IMR-90 (cell line): Measurements from ENCODE around the gene GNL3L. TPM values are rescaled to one million over a fixed set of nuclear protein-coding genes. Genes with fewer than 3 reads are reported as not detected.

Experiments
- ATAC-seq: fragments of 200-7000 bp; cut with Tn5 transposase; 2 replicates; pipeline ENCODE4 v1.9.1; 2020; ENCODE audit warnings: low read depth, mild to moderate bottlenecking, moderate library complexity
- BruUV-seq: library from RNA; stranded (reverse); fragments of 400-500 nt; replicated peaks from 2 replicates; lab custom pipeline; 2021; lab: Mats Ljungman, UMichigan
- CTCF ChIA-PET: fragments of 300-600 bp; formaldehyde crosslinking; extraction: SDS; loops from one replicate; lab custom pipeline; 2021; ENCODE audit warnings: antibody characterized with exemption; lab: Yijun Ruan, JAX
- POLR2A ChIA-PET: fragments of 300-600 bp; sonication (Branson Sonifier 250); formaldehyde crosslinking; loops from one replicate; lab custom pipeline; 2022; ENCODE audit warnings: antibody characterized with exemption; ENCODE audit not compliant: unreplicated experiment; lab: Charles Lee
- DNase-seq: peaks from one replicate; pipeline ENCODE4 v3.0.0; 2013
- H2AFZ ChIP-seq: replicated peaks from 2 replicates; pipeline ENCODE3; 2013; ENCODE audit warnings: low read length, mild to moderate bottlenecking; ENCODE audit not compliant: poor library complexity
- H2AK5ac ChIP-seq: 2 replicates; pipeline ENCODE4 v1.6.1; 2013; ENCODE audit warnings: low read depth, low read length, inconsistent platforms
- H2AK9ac ChIP-seq: replicated peaks from 2 replicates; pipeline ENCODE3; 2013; ENCODE audit warnings: mild to moderate bottlenecking, low read depth, low read length, moderate library complexity; ENCODE audit not compliant: poor library complexity
- H2BK120ac ChIP-seq: 2 replicates; pipeline ENCODE4 v1.6.1; 2013; ENCODE audit warnings: low read depth, low read length, inconsistent platforms
- H2BK15ac ChIP-seq: 3 replicates; pipeline ENCODE4 v1.6.1; 2013; ENCODE audit warnings: low read depth, low read length, inconsistent platforms
- H2BK20ac ChIP-seq: 2 replicates; pipeline ENCODE4 v1.6.1; 2013; ENCODE audit warnings: low read depth, mild to moderate bottlenecking, inconsistent platforms, low read length, moderate library complexity
- H2BK5ac ChIP-seq: 2 replicates; pipeline ENCODE4 v1.6.1; 2013; ENCODE audit warnings: mild to moderate bottlenecking, low read depth, low read length, inconsistent platforms; ENCODE audit not compliant: poor library complexity, severe bottlenecking
- H3K14ac ChIP-seq: replicated peaks from 2 replicates; pipeline ENCODE4 v1.6.1; 2013; ENCODE audit warnings: low read depth, low read length, inconsistent platforms
- H3K18ac ChIP-seq: 2 replicates; pipeline ENCODE4 v1.6.1; 2013; ENCODE audit warnings: low read depth, low read length, control low read depth
- H3K23ac ChIP-seq: 2 replicates; pipeline ENCODE4 v1.6.1; 2013; ENCODE audit warnings: low read depth, low read length, inconsistent platforms
- H3K27ac ChIP-seq: 2 replicates; pipeline ENCODE4 v1.5.1; 2013; ENCODE audit warnings: mild to moderate bottlenecking, control low read depth, low read length; ENCODE audit not compliant: insufficient read depth
- H3K27me3 ChIP-seq: 2 replicates; pipeline ENCODE4 v1.6.1; 2013; ENCODE audit warnings: low read length; ENCODE audit not compliant: control insufficient read depth, insufficient read depth
- H3K36me3 ChIP-seq: 2 replicates; pipeline ENCODE4 v1.6.1; 2013; ENCODE audit warnings: low read length, mixed read lengths; ENCODE audit not compliant: control insufficient read depth, insufficient read depth
- H3K4ac ChIP-seq: 2 replicates; pipeline ENCODE4 v1.6.1; 2013; ENCODE audit warnings: low read depth, low read length, inconsistent platforms
- H3K4me1 ChIP-seq: 2 replicates; pipeline ENCODE4 v1.6.1; 2013; ENCODE audit warnings: low read length, mixed read lengths; ENCODE audit not compliant: control insufficient read depth, insufficient read depth
- H3K4me2 ChIP-seq: 2 replicates; pipeline ENCODE4 v1.6.1; 2013; ENCODE audit warnings: low read depth, mild to moderate bottlenecking, control low read depth, low read length, moderate library complexity
- H3K4me3 ChIP-seq: 2 replicates; pipeline ENCODE4 v1.5.1; 2013; ENCODE audit warnings: low read depth, mild to moderate bottlenecking, control low read depth, low read length, moderate library complexity; ENCODE audit not compliant: insufficient read depth
- H3K56ac ChIP-seq: 2 replicates; pipeline ENCODE4 v1.6.1; 2013; ENCODE audit warnings: low read length, inconsistent platforms; ENCODE audit not compliant: insufficient read depth; ENCODE audit errors: extremely low read depth
- H3K79me1 ChIP-seq, 2 experiments: 2 replicates each; pipeline ENCODE4 v1.6.1; 2013; ENCODE audit warnings: low read length in 2 of 2, inconsistent platforms in 1 of 2, low read depth in 1 of 2
- H3K9ac ChIP-seq: 2 replicates; pipeline ENCODE4 v1.6.1; 2013; ENCODE audit warnings: low read depth, low read length, control low read depth
- H3K9me1 ChIP-seq: 2 replicates; pipeline ENCODE4 v1.6.1; 2013; ENCODE audit warnings: low read length, inconsistent platforms; ENCODE audit not compliant: insufficient read depth
- H3K9me3 ChIP-seq: 2 replicates; pipeline ENCODE4 v1.6.1; 2013; ENCODE audit warnings: low read length; ENCODE audit not compliant: control insufficient read depth, insufficient read depth
- H4K20me1 ChIP-seq: 2 replicates; pipeline ENCODE4 v1.6.1; 2013; ENCODE audit warnings: low read length, inconsistent platforms; ENCODE audit not compliant: insufficient read depth
- H4K5ac ChIP-seq: 2 replicates; pipeline ENCODE4 v1.6.1; 2013; ENCODE audit warnings: mild to moderate bottlenecking, low read depth, low read length, control low read depth
- H4K8ac ChIP-seq, 2 experiments: 2 replicates each; pipeline ENCODE4 v1.6.1; 2013; ENCODE audit warnings: low read depth in 2 of 2, low read length in 2 of 2, control low read depth in 1 of 2, inconsistent platforms in 1 of 2
- H4K91ac ChIP-seq: 2 replicates; pipeline ENCODE4 v1.6.1; 2013; ENCODE audit warnings: low read depth, low read length, inconsistent platforms; ENCODE audit not compliant: insufficient read depth
- CEBPB ChIP-seq: IDR thresholded peaks from 2 replicates; pipeline ENCODE4 v1.6.1; 2012; ENCODE audit warnings: low read depth, low read length, improper control_type of control experiment
- MAZ ChIP-seq: IDR thresholded peaks from 2 replicates; pipeline ENCODE4 v1.6.1; 2012; ENCODE audit warnings: low read depth, mild to moderate bottlenecking, low read length, improper control_type of control experiment, moderate library complexity, borderline replicate concordance
- RFX5 ChIP-seq: IDR thresholded peaks from 2 replicates; pipeline ENCODE4 v1.8.0; 2012; ENCODE audit warnings: low read depth, mild to moderate bottlenecking, low read length, moderate library complexity
- WGBS, 2 experiments: methylation state at CpG; one replicate each; pipeline versions ENCODE4 v1.1.5 to v1.1.7; 2013; ENCODE audit warnings: missing lambda C conversion rate in 2 of 2; ENCODE audit not compliant: insufficient read length in 1 of 2; ENCODE audit errors: extremely low coverage in 2 of 2; 5-methylcytosine and 5-hydroxymethylcytosine counted together
- dilution Hi-C: fragments of 300-500 bp; cut with HindIII; formaldehyde crosslinking; loops from one replicate; pipeline ENCODE4 v1.14.3; 2018; ENCODE audit warnings: low sequenced_read_pairs; ENCODE audit not compliant: unreplicated experiment
- in situ Hi-C: fragments of 300-500 bp; cut with MboI; formaldehyde crosslinking; loops from 3 replicates; pipeline ENCODE4 v1.14.3; 2019; ENCODE audit warnings: low sequenced_read_pairs, inconsistent platforms, mixed read lengths
- intact Hi-C: fragments of 100-400 bp; cut with micrococcal nuclease; formaldehyde crosslinking; loops from 2 replicates; pipeline ENCODE4 v1.10.0; 2022
- polyA plus RNA-seq, 3 experiments: library from polyadenylated mRNA; depleted of rRNA; stranded (reverse); fragments of >200 nt; gene quantifications; 2 replicates each; pipeline ENCODE4 v1.2.3, GENCODE V29; 2012; ENCODE audit warnings: low replicate concordance in 1 of 3
- total RNA-seq: library from RNA; depleted of rRNA; stranded (reverse); fragments of >200 nt; gene quantifications from 2 replicates; pipeline ENCODE4 v1.2.3, GENCODE V29; 2012

GNL3L gene
- total and polyA plus RNA-seq, 2 of the 4 experiments (the other 2 are of a cell fraction), result 16.5 to 48.8 TPM

- Histone ChIP-seq H3K9me1 (no peaks in the 10 kb centered on the region; the same call in 1 of the 2 replicates), H3K14ac (peak within 1 kb of the TSS; percentile 85; the same call in 1 of the 2 replicates), H3K4ac (peak within 1 kb of the TSS; percentile 90), H3K56ac (peak within 1 kb of the TSS; percentile 41; the same call in 1 of the 2 replicates), H3K79me1 (peaks cover 9 to 25% of the 10 kb centered on the region in 2 experiments), H3K4me1 (peaks cover 7% of the 10 kb centered on the region), H3K4me3 (peak within 1 kb of the TSS; percentile 95), H3K18ac (peak within 1 kb of the TSS; percentile 42), H4K91ac (peak within 1 kb of the TSS; percentile 62), H4K8ac (peak within 1 kb of the TSS; percentile 83 to 88), H3K36me3 (no peaks in the 10 kb centered on the region), H3K27me3 (no peaks in the 10 kb centered on the region), H3K9ac (peak within 1 kb of the TSS; percentile 87), H2BK20ac (no peak within 1 kb of the TSS), H2AK5ac (no peak within 1 kb of the TSS), H3K27ac (peak within 1 kb of the TSS; percentile 90), H2BK120ac (no peak within 1 kb of the TSS), H2BK5ac (peak within 1 kb of the TSS; percentile 72), H2AFZ (peak within 1 kb of the TSS; percentile 86), H4K20me1 (no peaks in the 10 kb centered on the region), H2AK9ac (peak within 1 kb of the TSS; percentile 71), H3K23ac (peak within 1 kb of the TSS; percentile 11; the same call in 1 of the 2 replicates), H3K4me2 (peak within 1 kb of the TSS; percentile 99), H2BK15ac (no peak within 1 kb of the TSS), H3K9me3 (no peaks in the 10 kb centered on the region), H4K5ac (peak within 1 kb of the TSS; percentile 61; the same call in 1 of the 2 replicates)
- in situ Hi-C loops (no loop called here), dilution Hi-C loops (no loop called here), intact Hi-C loops (loop anchor here (2.0 kb wide), 2 partner anchors 33 to 39 kb away; no protein-coding TSS in a partner anchor)
- 47% methylated on average over 3 of the region's 51 CpGs; no CpG with 5 or more reads in 1 of the 2 experiments for WGBS, 2 experiments
- ChIA-PET CTCF (interaction anchor here (0.6 kb wide), 1 partner anchor 15 kb away, joined by 4 read pairs; no protein-coding TSS in a partner anchor), POLR2A (no interaction called here)
- BruUV-seq, result no TSS peak
- no peak for TF ChIP-seq CEBPB
- TF ChIP-seq MAZ, result peak; percentile 74; the same call in 1 of the 2 replicates
- TF ChIP-seq RFX5, result no peak
- peak; percentile 41 for DNase-seq
- peak; percentile 74 for ATAC-seq
These were observed 34.1 kb upstream of the GNL3L start, which contains the start of gene FGD1 for GRCh38 chrX:54495814-54496516. Gene FGD1, minus strand, starts transcription at chrX:54496234. Its CDS starts 802 bp downstream, at chrX:54495432.
